Smooth muscle cell (in vitro differentiated cells): Measurements from ENCODE around the gene FBXO24. TPM values are rescaled to one million over a fixed set of nuclear protein-coding genes. Genes with fewer than 3 reads are reported as not detected.

Source experiments
- DNase-seq: peaks from one replicate; lab custom pipeline; 2025; ENCODE audit not compliant: unreplicated experiment; lab: John Stamatoyannopoulos, UW
- H2AFZ ChIP-seq: fragments of 200-600 bp; sonication (generic); 2 replicates; pipeline ENCODE4 v1.6.0; 2016; ENCODE audit warnings: antibody characterized with exemption, low read depth, mild to moderate bottlenecking
- H3F3A ChIP-seq: fragments of 200-600 bp; sonication (generic); 2 replicates; pipeline ENCODE4 v1.6.0; 2017; ENCODE audit warnings: antibody characterized with exemption, low read depth
- H3K27ac ChIP-seq: fragments of 200-600 bp; sonication (generic); 2 replicates; pipeline ENCODE4 v1.5.1; 2016; ENCODE audit warnings: low read depth, mild to moderate bottlenecking
- H3K27me3 ChIP-seq: fragments of 200-600 bp; sonication (generic); 2 replicates; pipeline ENCODE4 v1.6.1; 2016; ENCODE audit warnings: low read depth, mild to moderate bottlenecking
- H3K36me3 ChIP-seq: fragments of 200-600 bp; sonication (generic); 2 replicates; pipeline ENCODE4 v1.5.1; 2016; ENCODE audit warnings: low read depth
- H3K4me1 ChIP-seq: fragments of 200-600 bp; sonication (generic); 2 replicates; pipeline ENCODE4 v1.5.1; 2016; ENCODE audit warnings: low read depth
- H3K4me2 ChIP-seq: fragments of 200-600 bp; sonication (generic); 2 replicates; pipeline ENCODE4 v1.6.0; 2016; ENCODE audit warnings: mild to moderate bottlenecking
- H3K4me3 ChIP-seq: fragments of 200-600 bp; sonication (generic); 2 replicates; pipeline ENCODE4 v1.5.1; 2016; ENCODE audit warnings: mild to moderate bottlenecking
- H3K79me2 ChIP-seq: fragments of 200-600 bp; sonication (generic); 2 replicates; pipeline ENCODE4 v1.6.0; 2016; ENCODE audit warnings: low read depth, mild to moderate bottlenecking
- H3K9ac ChIP-seq: fragments of 200-600 bp; sonication (generic); 2 replicates; pipeline ENCODE4 v1.6.0; 2016; ENCODE audit warnings: low read depth
- H3K9me3 ChIP-seq: fragments of 200-600 bp; sonication (generic); replicated peaks from 2 replicates; pipeline ENCODE4 v1.5.1; 2016; ENCODE audit warnings: low read depth
- H4K20me1 ChIP-seq: fragments of 200-600 bp; sonication (generic); 2 replicates; pipeline ENCODE4 v1.6.0; 2016; ENCODE audit warnings: low read depth
- CTCF ChIP-seq: fragments of 200-600 bp; sonication (generic); IDR thresholded peaks from 2 replicates; pipeline ENCODE4 v1.5.1; 2017; ENCODE audit warnings: borderline replicate concordance, mild to moderate bottlenecking, antibody characterized with exemption; ENCODE audit not compliant: insufficient read depth, poor library complexity, severe bottlenecking
- WGBS: methylation state at CpG from one replicate; pipeline ENCODE4 v1.1.7; 2016; ENCODE audit warnings: low lambda C conversion rate; 5-methylcytosine and 5-hydroxymethylcytosine counted together
- polyA plus RNA-seq: library from polyadenylated mRNA; unstranded; fragments of >200 nt; fragmentation: Nextera tagmentation; extraction: Ambion mirVana; gene quantifications from 2 replicates; pipeline ENCODE4 v1.2.1, GENCODE V29; 2016
- total RNA-seq: library from RNA; depleted of rRNA; stranded (reverse); fragments of >200 nt; gene quantifications from 2 replicates; pipeline ENCODE4 v1.2.3, GENCODE V29; 2014

Gene FBXO24
- total and polyA plus RNA-seq, 2 experiments from 2014 or later: 0.22 to 0.61 TPM

DNA sequence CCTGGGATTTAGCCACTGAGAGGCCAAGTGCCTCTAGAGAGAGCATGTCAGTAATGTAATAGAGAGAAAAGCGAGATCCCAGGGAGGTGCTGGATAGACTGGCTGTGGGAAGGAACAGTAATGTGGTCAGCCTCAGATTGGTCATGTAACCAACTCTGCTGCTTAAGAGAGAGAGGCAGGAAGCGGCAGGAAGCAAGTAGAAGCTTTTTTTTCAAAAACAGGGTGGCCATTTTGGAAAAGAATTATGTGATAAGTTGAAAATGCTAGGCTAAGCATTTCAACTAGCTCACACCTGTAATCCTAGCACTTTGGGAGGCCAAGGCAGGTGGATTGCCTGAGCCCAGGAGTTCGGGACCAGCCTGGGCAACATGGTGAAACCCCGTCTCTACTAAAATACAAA lies 12.3 kb downstream of the FBXO24 start:
- Histone ChIP-seq H3K79me2 (peaks cover 3% of the 10 kb centered on the region), H3K4me3 (no peak overlapping the region), H3K36me3 (no peaks in the 10 kb centered on the region), H3K4me1 (peaks cover 12% of the 10 kb centered on the region), H3K27me3 (no peaks in the 10 kb centered on the region), H3K4me2 (no peak overlapping the region), H4K20me1 (no peaks in the 10 kb centered on the region), H3F3A (no peaks in the 10 kb centered on the region), H2AFZ (no peak overlapping the region), H3K9ac (no peak overlapping the region), H3K9me3 (no peaks in the 10 kb centered on the region), H3K27ac (no peak overlapping the region)
- no peak for DNase-seq
- 82% methylated on average over 4 of the region's 4 CpGs for WGBS
- TF ChIP-seq CTCF: no peak

DNA sequence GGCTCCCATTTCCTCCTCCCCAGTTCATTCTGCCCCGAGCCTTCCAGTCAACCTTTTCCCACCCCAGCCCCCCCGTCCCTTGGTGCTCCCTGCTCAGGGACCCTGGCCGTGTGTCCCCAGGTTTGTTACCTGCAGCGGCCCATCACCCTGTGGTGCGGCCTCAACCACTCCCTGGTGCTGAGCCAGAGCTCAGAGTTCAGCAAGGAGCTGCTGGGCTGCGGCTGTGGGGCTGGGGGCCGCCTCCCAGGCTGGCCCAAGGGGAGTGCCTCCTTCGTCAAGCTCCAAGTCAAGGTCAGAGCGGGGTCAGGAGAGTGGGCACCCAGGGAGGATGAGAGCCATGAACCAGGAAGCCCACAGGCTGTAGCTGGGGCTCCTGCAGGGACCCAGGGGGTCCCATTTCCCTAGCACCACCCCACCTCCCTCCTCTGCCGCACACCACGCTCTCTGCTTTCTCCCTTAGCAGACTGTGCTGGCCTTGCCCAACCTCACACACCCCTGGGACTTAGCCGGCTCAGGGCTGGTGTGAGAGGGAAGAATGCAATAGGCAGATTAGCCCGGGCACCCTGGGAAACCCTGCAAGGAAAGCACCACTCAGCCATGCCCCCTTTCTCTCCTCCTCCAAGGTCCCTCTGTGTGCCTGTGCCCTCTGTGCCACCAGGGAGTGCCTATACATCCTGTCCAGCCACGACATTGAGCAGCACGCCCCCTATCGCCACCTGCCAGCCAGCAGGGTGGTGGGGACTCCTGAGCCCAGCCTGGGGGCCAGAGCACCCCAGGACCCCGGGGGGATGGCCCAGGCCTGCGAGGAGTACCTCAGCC lies 14.0 kb downstream of the FBXO24 start:
- 92% methylated on average over 18 of the region's 18 CpGs for WGBS

DNA sequence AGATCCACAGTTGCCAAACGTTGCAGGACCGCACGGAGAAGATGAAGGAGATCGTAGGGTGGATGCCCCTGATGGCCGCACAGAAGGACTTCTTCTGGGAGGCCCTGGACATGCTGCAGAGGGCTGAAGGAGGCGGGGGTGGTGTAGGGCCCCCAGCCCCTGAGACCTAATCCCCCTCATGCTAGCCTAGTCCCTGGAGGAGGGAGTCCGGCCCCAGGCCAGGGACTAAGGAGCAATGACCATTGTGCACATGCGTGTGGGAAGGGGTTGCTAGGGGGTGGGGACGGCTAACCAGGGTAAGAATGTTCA lies 14.6 kb downstream of the FBXO24 start:
- no peak for DNase-seq
- WGBS: 91% methylated on average over 9 of the region's 9 CpGs
- H3F3A ChIP-seq: peaks cover 15% of the 10 kb centered on the region
- H3K79me2 ChIP-seq: peaks cover 3% of the 10 kb centered on the region
- H3K4me1 ChIP-seq: peaks cover 19% of the 10 kb centered on the region
- H4K20me1 ChIP-seq: peaks cover 14% of the 10 kb centered on the region
- H3K9me3 ChIP-seq: no peaks in the 10 kb centered on the region
- H3K9ac ChIP-seq: no peak overlapping the region
- H3K36me3 ChIP-seq: no peaks in the 10 kb centered on the region
- no peak overlapping the region for H3K4me2 ChIP-seq
- no peak overlapping the region for H2AFZ ChIP-seq
- no peak for TF ChIP-seq CTCF
- no peak overlapping the region for H3K4me3 ChIP-seq
- H3K27me3 ChIP-seq: no peaks in the 10 kb centered on the region
- no peak overlapping the region for H3K27ac ChIP-seq

More for the DNA sequence above, 14.0 kb downstream of the FBXO24 start:
- Histone ChIP-seq H3K4me1 (peaks cover 16% of the 10 kb centered on the region), H3K9ac (no peak overlapping the region), H2AFZ (no peak overlapping the region), H4K20me1 (peaks cover 8% of the 10 kb centered on the region), H3K4me2 (no peak overlapping the region), H3K4me3 (no peak overlapping the region), H3K79me2 (peaks cover 3% of the 10 kb centered on the region), H3K9me3 (no peaks in the 10 kb centered on the region), H3K36me3 (no peaks in the 10 kb centered on the region), H3K27ac (no peak overlapping the region), H3K27me3 (no peaks in the 10 kb centered on the region), H3F3A (peaks cover 13% of the 10 kb centered on the region)
- no peak for TF ChIP-seq CTCF
- DNase-seq: no peak
